Fibroblast of skin of left quadriceps (primary cell): Measurements from ENCODE around the gene AP1B1.

Source experiments
- DNase-seq, 2 experiments: peaks; one replicate each; pipeline ENCODE4 v3.0.0-alpha.2; 2013; ENCODE audit warnings: low read depth in 2 of 2

The AP1B1 gene

GRCh38 chr22:29331658-29332300, 56.6 kb downstream of the AP1B1 start:
- no peak for DNase-seq

DNA sequence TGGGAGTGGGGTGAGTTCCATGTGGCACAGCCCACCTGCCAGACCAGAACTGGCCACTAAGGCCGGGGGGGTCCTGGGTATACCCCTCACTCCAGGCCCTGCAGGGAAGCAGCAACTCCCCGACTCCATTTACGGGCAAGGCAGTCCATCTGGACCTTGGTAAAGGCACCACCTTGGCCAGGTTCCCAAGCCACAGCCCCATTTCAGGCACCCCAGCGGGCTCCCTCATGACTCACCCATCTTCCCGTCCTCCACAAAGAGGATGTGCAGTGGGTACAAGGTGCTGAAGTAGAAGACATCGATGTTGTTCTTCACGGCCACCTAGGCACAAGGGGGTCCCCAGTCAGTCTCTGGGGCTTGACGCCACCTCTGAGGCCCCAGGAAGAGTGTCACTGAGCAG, 57.2 kb downstream of the AP1B1 start:
- DNase-seq, result no peak

DNA sequence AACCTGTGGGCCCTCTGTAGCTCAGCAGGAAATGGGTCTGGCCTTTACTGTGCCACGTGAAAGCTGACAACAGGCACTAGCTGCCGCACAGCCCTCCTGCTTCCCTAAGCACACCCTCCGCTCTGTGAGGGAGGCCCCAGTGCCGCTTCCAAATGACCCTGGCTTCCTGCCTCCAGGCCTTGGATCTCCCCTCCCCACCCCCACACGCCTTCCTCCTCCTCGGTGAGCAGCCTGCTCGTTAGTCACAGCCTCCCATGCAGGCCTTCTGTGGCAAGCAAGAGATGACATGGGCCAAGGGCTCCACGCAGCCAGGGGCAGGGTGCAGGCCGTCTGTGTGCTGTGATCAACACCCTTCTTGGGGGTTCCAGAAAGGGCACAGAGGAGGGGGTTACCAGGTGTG, 57.6 kb downstream of the AP1B1 start:
- peak; percentile 26 for DNase-seq

DNA sequence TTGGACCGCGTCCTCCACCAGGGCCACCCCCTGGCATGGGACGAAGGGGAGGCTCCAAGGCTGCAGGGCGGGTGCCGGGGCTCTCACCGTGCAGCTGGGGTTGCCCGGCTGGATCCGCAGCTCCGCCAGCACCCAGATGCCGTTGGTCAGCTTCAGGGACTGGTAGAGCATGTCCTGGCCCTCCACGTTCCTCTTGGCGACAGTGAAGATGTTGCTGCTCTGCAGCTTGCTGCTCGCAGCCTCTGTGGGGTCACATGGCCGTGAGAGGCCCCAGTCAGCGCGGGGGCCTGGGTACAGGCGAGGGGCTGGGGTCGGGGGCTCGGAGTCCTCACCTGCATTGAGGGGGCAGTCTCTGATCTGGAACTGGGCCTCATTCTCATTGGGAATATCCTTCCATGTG, 58.1 kb downstream of the AP1B1 start:
- no peak for DNase-seq

DNA sequence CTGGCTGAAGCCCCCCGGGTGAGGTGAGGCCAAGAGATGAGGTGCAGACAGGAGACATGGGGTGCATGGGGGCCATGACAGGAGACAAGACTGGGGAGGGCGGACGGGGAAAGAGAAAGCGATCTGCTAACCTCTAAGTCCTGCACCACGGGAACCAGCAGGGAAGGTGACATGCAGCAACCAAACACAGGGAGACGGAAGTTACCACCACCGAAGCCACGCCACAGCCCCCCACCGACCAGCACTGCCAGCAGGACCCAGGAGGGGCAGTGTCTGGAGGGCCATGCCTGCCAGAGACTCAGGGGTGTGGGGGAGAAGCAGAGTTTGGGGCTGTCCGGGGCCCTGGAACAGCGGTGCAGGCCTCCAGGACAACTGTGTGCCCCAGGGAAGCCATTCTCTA, 58.8 kb downstream of the AP1B1 start:
- no peak for DNase-seq

GRCh38 chr22:29328566-29329500, 59.5 kb downstream of the AP1B1 start:
- DNase-seq, result no peak

DNA sequence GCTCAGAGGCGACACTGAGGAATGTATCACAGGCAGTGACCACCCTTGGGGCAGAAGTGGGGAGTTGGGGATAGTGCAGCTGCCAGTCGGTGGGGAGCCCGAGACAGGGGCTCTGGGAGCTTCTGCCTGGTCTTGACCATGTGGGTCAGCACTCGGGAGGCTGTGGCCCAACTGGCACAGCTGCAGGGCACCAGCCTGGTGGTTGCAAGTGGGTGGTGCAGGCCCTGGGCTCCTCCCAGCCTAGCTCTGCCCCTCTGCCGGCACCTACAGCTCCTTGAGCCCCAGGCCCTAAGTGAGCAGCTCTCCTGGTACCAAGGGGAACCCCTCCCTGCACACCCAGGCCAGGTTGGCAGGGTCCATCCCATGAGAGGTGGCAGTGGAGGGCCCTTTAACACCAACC, 60.3 kb downstream of the AP1B1 start:
- DNase-seq, result no peak

GRCh38 chr22:29327089-29327764, 61.1 kb downstream of the AP1B1 start:
- DNase-seq, result no peak

DNA sequence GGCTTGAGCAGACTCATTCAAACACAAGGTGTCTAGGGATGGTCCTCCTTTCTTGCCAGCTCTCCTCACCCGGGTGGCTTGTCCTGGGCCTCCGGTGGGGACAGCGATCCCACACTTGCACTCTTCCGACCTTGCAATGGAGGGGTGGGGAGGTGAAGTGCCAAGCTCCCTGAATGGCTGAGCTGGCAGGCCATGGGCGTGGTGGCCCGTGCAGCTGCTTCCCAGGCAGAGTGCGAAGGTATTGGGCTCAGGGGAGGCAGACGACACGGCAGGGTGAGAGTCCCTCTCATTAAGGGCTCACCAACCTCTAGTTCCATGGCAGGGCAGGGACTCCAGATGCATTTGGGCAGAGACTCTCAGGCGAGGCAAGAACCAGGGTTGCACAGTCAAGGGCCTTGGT, 61.9 kb downstream of the AP1B1 start:
- DNase-seq, result no peak

DNA sequence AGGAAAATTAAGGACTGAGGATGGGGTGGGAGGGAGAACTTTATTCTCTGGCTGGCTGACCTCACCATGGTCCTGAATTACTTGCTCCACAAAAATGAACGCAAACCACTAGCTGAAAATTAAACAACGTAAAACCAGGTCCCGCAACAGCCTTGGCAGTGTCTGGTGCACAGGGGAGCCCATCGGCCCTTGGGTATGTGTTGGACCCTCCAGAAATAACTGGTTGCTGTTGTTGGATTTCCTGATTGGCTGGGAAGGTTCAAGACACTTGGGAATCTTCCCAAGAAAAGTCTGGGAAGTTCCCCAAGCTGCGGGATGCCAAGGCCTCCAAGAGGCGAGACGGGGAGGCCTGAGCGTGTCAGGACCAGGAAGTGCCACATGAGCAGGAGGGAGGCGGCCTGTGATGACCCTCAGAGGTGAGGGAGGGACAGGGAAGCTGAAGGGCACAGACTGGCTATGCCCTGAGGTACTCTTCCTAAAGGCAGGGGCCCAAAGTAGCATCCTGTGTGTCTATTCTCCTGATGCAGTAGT, 62.5 kb downstream of the AP1B1 start:
- no peak for DNase-seq

- DNase-seq, result no peak
Measured at GRCh38 chr22:29325356-29325755, 63.0 kb downstream of the AP1B1 start.

DNA sequence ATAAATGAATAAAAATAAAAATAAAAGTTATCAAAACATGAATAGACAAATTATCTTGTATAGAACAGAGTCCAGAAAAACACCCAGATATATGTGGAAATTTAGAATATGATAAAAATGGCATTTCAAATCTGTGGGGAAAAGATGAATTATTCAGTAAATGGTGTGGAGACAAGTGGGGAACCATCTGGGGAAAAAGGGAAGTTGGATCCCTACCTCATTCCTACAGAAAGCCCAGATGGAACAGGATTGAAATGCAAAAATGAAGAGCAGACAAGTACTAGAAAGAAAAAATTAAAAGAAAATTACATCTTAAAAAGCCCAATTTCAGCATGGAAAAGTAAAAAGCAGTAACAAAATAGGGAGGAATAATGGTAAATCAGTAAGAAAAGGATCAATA, 64.7 kb downstream of the AP1B1 start:
- no peak for DNase-seq

DNA sequence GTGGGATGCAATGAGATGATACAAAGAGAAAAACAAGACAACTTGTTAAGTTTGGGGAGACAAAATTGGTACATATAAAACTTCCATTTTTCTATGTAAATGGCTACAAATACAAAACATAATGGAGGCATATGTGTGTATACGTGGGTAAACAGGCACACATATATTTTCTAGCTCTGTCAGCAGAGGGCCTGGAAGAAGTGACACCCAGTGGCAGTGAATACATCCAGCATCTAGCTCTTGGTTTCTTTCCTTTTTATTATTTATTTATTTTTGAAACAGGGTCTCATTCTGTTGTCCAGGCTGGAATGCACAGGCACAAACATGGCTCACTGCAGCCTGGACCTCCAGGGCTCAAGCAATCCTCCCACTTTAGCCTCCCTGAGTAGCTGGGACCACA, 67.8 kb downstream of the AP1B1 start:
- DNase-seq, result no peak

- no peak for DNase-seq
Measured at GRCh38 chr22:29319072-29319471, 69.3 kb downstream of the AP1B1 start.

GRCh38 chr22:29317827-29318454, 70.4 kb downstream of the AP1B1 start:
- DNase-seq, result no peak

DNA sequence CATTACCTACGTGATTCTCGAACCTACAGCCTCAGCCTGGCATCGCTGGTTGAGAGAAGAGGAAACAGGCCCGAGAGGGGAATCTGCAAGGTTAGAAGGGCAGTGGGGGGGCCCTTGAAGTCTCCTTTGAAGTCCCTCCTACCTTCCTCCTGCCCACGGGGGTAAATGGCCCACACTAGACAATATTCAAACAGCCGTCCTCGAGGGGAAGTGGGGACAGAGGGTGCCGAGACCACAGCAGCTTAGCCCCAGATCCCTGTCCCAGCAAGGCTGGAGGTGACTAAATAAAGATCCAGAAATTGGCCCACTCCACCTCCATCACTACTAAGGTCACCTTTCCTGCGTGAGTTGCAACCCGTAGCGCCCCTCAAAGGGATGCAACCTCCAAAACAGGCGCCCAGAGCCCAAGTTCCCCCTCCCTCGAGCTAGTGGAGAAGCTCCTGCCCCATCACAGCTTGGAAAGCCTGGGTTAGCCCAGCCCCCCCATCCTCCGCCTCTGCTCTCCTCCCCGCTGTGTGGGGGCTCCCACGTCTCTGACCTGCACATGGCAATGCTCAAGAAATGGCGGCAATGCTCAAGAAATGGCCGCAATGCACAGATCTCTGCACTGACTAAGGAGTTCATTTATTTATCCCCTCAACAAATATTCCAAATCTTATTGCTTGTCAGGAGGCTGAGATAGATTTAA, 72.1 kb downstream of the AP1B1 start:
- no peak for DNase-seq

- DNase-seq, result no peak
Measured at GRCh38 chr22:29315286-29316140, 72.9 kb downstream of the AP1B1 start, which contains the start of gene RASL10A. RASL10A (minus strand) TSS chr22:29315697; CDS start chr22:29315246, 451 bp downstream.

- DNase-seq, result no peak
Measured at GRCh38 chr22:29314537-29315285, 73.7 kb downstream of the AP1B1 start.
